ENCODE data around the gene DARS2. TPM values are rescaled to one million over a fixed set of nuclear protein-coding genes. Genes with fewer than 3 reads are reported as not detected.
"Not testable (repeated sequence)": the region's sequence is repeated elsewhere in the genome, so short reads cannot be mapped to it uniquely, and the experiment has no call there.

The DARS2 gene
- total RNA-seq, 2 experiments from 2014 or later, result 32.7 to 35.7 TPM

- peaks cover 50% of the 10 kb centered on the region for H3K36me3 Mint-ChIP-seq (ENCODE audit: low read depth)
- no peak for DNase-seq
- H3K4me1 Mint-ChIP-seq (ENCODE audit: low read depth), result peaks cover 53% of the 10 kb centered on the region
- H3K27ac Mint-ChIP-seq, result peak overlapping the region; percentile 98
- peak; percentile 63 for ATAC-seq
- POLR2A ChIA-PET, result interaction anchor here (0.6 to 2.5 kb wide), 14 partner anchors 14 to 398 kb away, joined by 3 to 36 read pairs (median 4); partner anchors contain the start of genes GAS5, KLHL20, PRDX6 and RC3H1
- H3K4me3 Mint-ChIP-seq, result peak overlapping the region; percentile 86
- H3K27me3 Mint-ChIP-seq (ENCODE audit: low read depth), result no peaks in the 10 kb centered on the region
- H3K9me3 Mint-ChIP-seq (ENCODE audit: insufficient read depth), result no peaks in the 10 kb centered on the region
- CTCF ChIA-PET, result interaction anchor here (0.9 to 6.7 kb wide), 12 partner anchors 8 to 1082 kb away, joined by 3 to 63 read pairs (median 4); partner anchors contain the start of genes GAS5, KLHL20 and ZBTB37
Measured at GRCh38 chr1:173823781-173824314, 625 bp upstream of the DARS2 start.

GRCh38 chr1:173827611-173828010 lies 3.1 kb downstream of the DARS2 start:
- no peaks in the 10 kb centered on the region for H3K27me3 Mint-ChIP-seq (ENCODE audit: low read depth)
- no peaks in the 10 kb centered on the region for H3K9me3 Mint-ChIP-seq (ENCODE audit: insufficient read depth)
- ATAC-seq (no peak), DNase-seq (no peak)
- H3K27ac Mint-ChIP-seq, result no peak overlapping the region
- ChIA-PET POLR2A (interaction anchor here (1.7 kb wide), 1 partner anchor 40 kb away, joined by 4 read pairs; the partner anchor contains the start of genes GAS5 and ZBTB37), CTCF (interaction anchor here (6.7 kb wide), 1 partner anchor 397 kb away, joined by 63 read pairs; no protein-coding TSS in a partner anchor)
- H3K4me3 Mint-ChIP-seq, result no peak overlapping the region
- H3K4me1 Mint-ChIP-seq (ENCODE audit: low read depth), result peaks cover 35% of the 10 kb centered on the region
- peaks cover 41% of the 10 kb centered on the region for H3K36me3 Mint-ChIP-seq (ENCODE audit: low read depth)

GRCh38 chr1:173832748-173833147 lies 8.3 kb downstream of the DARS2 start:
- Mint-ChIP-seq H3K9me3 (ENCODE audit: insufficient read depth) (no peaks in the 10 kb centered on the region), H3K27me3 (ENCODE audit: low read depth) (no peaks in the 10 kb centered on the region), H3K4me3 (no peak overlapping the region), H3K36me3 (ENCODE audit: low read depth) (peaks cover 42% of the 10 kb centered on the region), H3K27ac (no peak overlapping the region), H3K4me1 (ENCODE audit: low read depth) (peaks cover 9% of the 10 kb centered on the region)
- ATAC-seq (no peak), DNase-seq (no peak)
- ChIA-PET CTCF (no interaction called here), POLR2A (no interaction called here)

DNA sequence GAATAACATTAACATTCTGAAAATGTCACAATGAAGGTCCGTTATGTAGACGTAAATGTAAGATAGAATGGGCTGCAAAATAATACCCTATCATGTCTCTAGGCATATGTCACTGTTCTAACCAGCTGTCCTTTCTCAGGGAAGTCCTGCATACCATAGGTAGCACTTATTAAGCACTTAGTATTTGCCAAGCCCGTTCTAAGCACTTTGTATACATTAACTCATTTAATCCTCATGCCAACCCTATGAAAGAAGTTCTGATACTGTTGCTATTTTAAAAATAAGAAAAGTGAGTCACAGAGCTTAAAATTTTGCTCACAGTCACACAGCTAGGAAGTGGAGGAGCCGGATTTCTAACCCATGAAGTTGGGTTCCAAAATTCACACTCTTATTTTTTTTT lies 27.6 kb downstream of the DARS2 start:
- Mint-ChIP-seq H3K27me3 (ENCODE audit: low read depth) (no peaks in the 10 kb centered on the region), H3K36me3 (ENCODE audit: low read depth) (peaks cover 49% of the 10 kb centered on the region), H3K27ac (no peak overlapping the region), H3K9me3 (ENCODE audit: insufficient read depth) (no peaks in the 10 kb centered on the region), H3K4me1 (ENCODE audit: low read depth) (no peaks in the 10 kb centered on the region), H3K4me3 (no peak overlapping the region)
- ChIA-PET CTCF (interaction anchor here (1.0 to 1.6 kb wide), 2 partner anchors 15 to 421 kb away, joined by 3 to 6 read pairs; no protein-coding TSS in a partner anchor), POLR2A (interaction anchor here (0.6 to 2.1 kb wide), 7 partner anchors 8 to 193 kb away, joined by 3 to 6 read pairs (median 4); partner anchors contain the start of genes CENPL and DARS2)
- no peak for ATAC-seq
- DNase-seq, result no peak

DNA sequence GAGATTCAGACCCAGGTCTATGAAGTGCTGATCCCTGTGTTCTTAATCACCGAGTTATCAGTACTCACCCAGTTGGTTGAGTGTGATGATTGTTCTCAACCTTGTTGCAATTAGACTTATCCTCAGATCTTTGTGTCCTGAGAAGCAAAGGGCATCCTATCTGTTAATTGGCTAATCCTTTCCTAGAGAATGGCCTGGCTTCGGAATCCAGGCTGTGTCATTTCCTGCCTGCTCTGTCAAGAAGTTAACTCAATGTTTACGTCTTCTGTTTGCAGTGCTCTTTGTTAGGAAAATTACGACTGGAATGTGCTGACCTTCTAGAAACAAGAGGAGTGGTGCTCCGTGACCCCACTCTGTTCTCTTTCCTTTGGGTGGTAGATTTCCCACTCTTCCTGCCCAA lies 28.6 kb downstream of the DARS2 start:
- H3K27me3 Mint-ChIP-seq (ENCODE audit: low read depth), result no peaks in the 10 kb centered on the region

DNA sequence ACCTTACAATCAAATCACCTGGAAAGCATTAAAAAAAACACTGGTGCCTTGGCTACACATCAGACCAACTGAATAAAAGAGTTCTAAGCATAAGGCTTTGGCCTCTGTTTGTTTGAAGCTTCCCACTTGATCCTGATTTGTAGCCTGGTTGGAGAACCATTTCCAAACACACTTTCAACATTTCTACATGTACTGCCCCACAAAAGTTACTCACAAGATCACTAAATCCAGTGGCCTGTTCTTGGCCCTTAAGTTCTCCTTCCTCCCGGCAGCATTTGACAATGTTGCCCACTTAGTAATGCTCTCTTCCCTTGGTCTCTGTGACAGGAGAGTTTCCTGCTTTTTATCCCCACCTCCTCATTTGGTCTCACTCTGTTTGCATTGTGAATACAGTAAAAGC lies 31.5 kb downstream of the DARS2 start:
- ChIA-PET CTCF (no interaction called here), POLR2A (no interaction called here)
- peaks cover 54% of the 10 kb centered on the region for H3K36me3 Mint-ChIP-seq (ENCODE audit: low read depth)
- DNase-seq (no peak), ATAC-seq (no peak)
- no peak overlapping the region for H3K27ac Mint-ChIP-seq
- no peaks in the 10 kb centered on the region for H3K9me3 Mint-ChIP-seq (ENCODE audit: insufficient read depth)
- no peaks in the 10 kb centered on the region for H3K4me1 Mint-ChIP-seq (ENCODE audit: low read depth)
- H3K27me3 Mint-ChIP-seq (ENCODE audit: low read depth), result no peaks in the 10 kb centered on the region
- H3K4me3 Mint-ChIP-seq, result no peak overlapping the region

More for the DNA sequence above, 28.6 kb downstream of the DARS2 start:
- ChIA-PET CTCF (interaction anchor here (1.2 kb wide), 1 partner anchor 12 kb away, joined by 3 read pairs; no protein-coding TSS in a partner anchor), POLR2A (interaction anchor here (1.3 to 2.1 kb wide), 2 partner anchors 10 to 13 kb away, joined by 3 to 6 read pairs; no protein-coding TSS in a partner anchor)
- no peaks in the 10 kb centered on the region for H3K9me3 Mint-ChIP-seq (ENCODE audit: insufficient read depth)
- DNase-seq (no peak), ATAC-seq (no peak)
- H3K4me3 Mint-ChIP-seq, result no peak overlapping the region
- H3K4me1 Mint-ChIP-seq (ENCODE audit: low read depth), result no peaks in the 10 kb centered on the region
- peaks cover 55% of the 10 kb centered on the region for H3K36me3 Mint-ChIP-seq (ENCODE audit: low read depth)
- H3K27ac Mint-ChIP-seq, result no peak overlapping the region

GRCh38 chr1:173856903-173857302 lies 32.4 kb downstream of the DARS2 start:
- no peak for DNase-seq
- H3K27me3 Mint-ChIP-seq (ENCODE audit: low read depth), result no peaks in the 10 kb centered on the region
- H3K4me3 Mint-ChIP-seq, result no peak overlapping the region
- ATAC-seq, result no peak
- peaks cover 1% of the 10 kb centered on the region for H3K4me1 Mint-ChIP-seq (ENCODE audit: low read depth)
- H3K27ac Mint-ChIP-seq, result no peak overlapping the region
- POLR2A ChIA-PET, result interaction anchor here (0.6 to 0.7 kb wide), 2 partner anchors 11 to 26 kb away, joined by 3 read pairs; partner anchors contain the start of genes GAS5 and ZBTB37
- H3K9me3 Mint-ChIP-seq (ENCODE audit: insufficient read depth), result no peaks in the 10 kb centered on the region
- CTCF ChIA-PET, result interaction anchor here (1.0 to 1.6 kb wide), 2 partner anchors 9 to 12 kb away, joined by 3 to 4 read pairs; partner anchors contain the start of gene ZBTB37
- peaks cover 54% of the 10 kb centered on the region for H3K36me3 Mint-ChIP-seq (ENCODE audit: low read depth)

DNA sequence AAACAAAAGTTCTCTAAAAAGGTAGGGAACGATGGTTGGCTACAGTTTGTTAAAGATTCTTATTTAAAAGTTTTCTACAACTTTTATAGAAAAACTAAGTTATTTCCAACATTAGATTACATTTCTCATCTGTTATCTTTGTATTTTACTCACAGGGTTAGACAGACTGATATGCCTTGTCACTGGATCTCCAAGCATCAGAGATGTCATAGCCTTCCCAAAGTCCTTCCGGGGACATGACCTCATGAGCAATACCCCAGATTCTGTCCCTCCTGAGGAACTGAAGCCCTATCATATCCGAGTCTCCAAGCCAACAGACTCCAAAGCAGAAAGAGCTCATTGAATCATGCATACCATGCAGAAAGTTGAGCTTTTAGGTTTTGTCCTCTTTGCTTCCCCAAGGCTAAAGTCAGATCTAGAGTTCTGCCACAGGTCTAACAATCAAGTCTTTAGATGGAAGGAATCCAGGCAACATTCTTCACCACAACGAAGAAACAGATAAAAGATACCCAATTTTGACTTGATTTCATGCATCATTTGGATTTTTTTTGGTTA lies 33.0 kb downstream of the DARS2 start:
- Mint-ChIP-seq H3K27me3 (ENCODE audit: low read depth) (no peaks in the 10 kb centered on the region), H3K9me3 (ENCODE audit: insufficient read depth) (no peaks in the 10 kb centered on the region), H3K4me3 (no peak overlapping the region), H3K27ac (peak overlapping the region; percentile 29), H3K36me3 (ENCODE audit: low read depth) (peaks cover 56% of the 10 kb centered on the region), H3K4me1 (ENCODE audit: low read depth) (peaks cover 3% of the 10 kb centered on the region)
- POLR2A ChIA-PET, result no interaction called here
- no peak for DNase-seq
- no peak for ATAC-seq
- CTCF ChIA-PET, result interaction anchor here (1.0 to 1.6 kb wide), 2 partner anchors 8 to 11 kb away, joined by 3 to 4 read pairs; partner anchors contain the start of gene ZBTB37

DNA sequence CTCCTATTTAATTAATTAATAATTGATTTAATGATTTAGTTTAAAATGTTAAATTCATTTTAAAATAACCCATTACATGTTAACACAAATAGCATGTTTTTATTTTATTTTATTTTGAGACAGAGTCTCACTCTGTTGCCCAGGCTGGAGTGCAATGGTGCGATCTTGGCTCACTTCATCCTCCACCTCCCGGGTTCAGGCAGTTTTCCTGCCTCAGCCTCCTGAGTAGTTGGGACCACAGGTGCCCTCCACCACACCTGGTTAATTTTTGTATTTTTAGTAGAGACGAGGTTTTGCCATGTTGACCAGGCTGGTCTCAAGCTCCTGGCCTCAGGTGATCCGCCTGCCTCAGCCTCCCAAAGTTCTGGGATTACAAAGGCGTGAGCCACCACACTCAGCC lies 35.1 kb downstream of the DARS2 start:
- DNase-seq; CTCF ChIA-PET; H3K27ac Mint-ChIP-seq; H3K9me3 Mint-ChIP-seq (ENCODE audit: insufficient read depth); H3K27me3 Mint-ChIP-seq (ENCODE audit: low read depth); H3K4me3 Mint-ChIP-seq; ATAC-seq: not testable (repeated sequence)
- Mint-ChIP-seq H3K36me3 (ENCODE audit: low read depth) (peaks cover 61% of the 10 kb centered on the region), H3K4me1 (ENCODE audit: low read depth) (peaks cover 19% of the 10 kb centered on the region)
- POLR2A ChIA-PET, result interaction anchor here (1.0 kb wide), 1 partner anchor 9 kb away, joined by 3 read pairs; no protein-coding TSS in a partner anchor

DNA sequence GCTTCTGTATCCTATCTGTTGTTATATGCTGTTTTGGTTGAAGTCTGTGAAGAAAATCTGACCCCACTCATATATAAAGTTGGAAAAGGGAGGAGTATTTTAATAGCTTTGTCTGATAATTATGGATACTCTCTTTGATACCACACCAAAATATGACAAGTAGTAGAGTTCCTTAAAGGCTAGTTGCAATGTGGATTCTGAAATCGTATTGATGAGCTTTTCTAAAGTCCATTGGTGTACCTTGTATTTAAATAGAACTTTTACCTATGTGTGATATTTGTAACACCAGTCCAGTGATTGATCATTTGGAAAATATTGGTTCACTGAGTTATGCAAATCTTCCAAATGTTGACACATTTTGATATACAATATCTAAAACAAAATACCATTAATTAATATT lies 35.6 kb downstream of the DARS2 start:
- H3K27ac Mint-ChIP-seq, result no peak overlapping the region
- peaks cover 24% of the 10 kb centered on the region for H3K4me1 Mint-ChIP-seq (ENCODE audit: low read depth)

GRCh38 chr1:173861731-173862145 lies 37.3 kb downstream of the DARS2 start:
- Mint-ChIP-seq H3K4me3 (no peak overlapping the region), H3K27me3 (ENCODE audit: low read depth) (no peaks in the 10 kb centered on the region), H3K9me3 (ENCODE audit: insufficient read depth) (no peaks in the 10 kb centered on the region), H3K27ac (peak overlapping the region; percentile 40), H3K36me3 (ENCODE audit: low read depth) (peaks cover 66% of the 10 kb centered on the region), H3K4me1 (ENCODE audit: low read depth) (peaks cover 39% of the 10 kb centered on the region)
- ATAC-seq, result peak; percentile 8
- DNase-seq, result no peak
- ChIA-PET CTCF (no interaction called here), POLR2A (no interaction called here)

More for the DNA sequence above, 35.6 kb downstream of the DARS2 start:
- Mint-ChIP-seq H3K27me3 (ENCODE audit: low read depth) (no peaks in the 10 kb centered on the region), H3K9me3 (ENCODE audit: insufficient read depth) (no peaks in the 10 kb centered on the region), H3K4me3 (no peak overlapping the region), H3K36me3 (ENCODE audit: low read depth) (peaks cover 63% of the 10 kb centered on the region)
- ATAC-seq, result no peak
- ChIA-PET CTCF (no interaction called here), POLR2A (interaction anchor here (0.9 to 1.0 kb wide), 2 partner anchors 8 to 9 kb away, joined by 3 to 5 read pairs; no protein-coding TSS in a partner anchor)
- DNase-seq, result no peak
